ENCODE measurements around the gene KCNH3. TPM values are rescaled to one million over a fixed set of nuclear protein-coding genes. Genes with fewer than 3 reads are reported as not detected.

KCNH3 gene
- total and polyA plus RNA-seq, 2 of the 8 experiments (the other 6 are each of a cell fraction or from before 2014, with no cell fraction given), result 0.24 to 0.50 TPM

DNA sequence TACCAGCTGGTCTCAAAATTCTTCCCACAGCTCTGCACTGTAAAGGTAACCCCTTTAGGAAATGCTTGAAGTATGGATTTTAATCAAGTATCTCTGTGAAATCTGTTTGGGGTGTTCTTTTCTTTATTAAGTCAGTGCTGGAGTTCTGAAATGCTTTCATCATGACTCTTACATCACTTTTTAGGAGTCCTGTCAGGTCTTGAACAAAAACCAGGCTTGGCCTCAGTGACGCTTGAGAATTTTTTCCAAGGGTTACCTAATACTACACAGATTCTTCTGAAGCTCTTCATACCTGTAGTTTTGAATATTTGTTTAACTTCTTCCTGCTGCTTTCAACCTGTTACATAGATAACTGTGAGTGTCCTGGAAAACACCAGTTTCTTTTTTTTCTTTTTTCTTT is 47.0 kb upstream of the KCNH3 start (continued):
- TF ChIP-seq RXRA (IDR thresholded peaks at IDR 0.05; ENCODE audit: insufficient read depth, low read depth, low read length), result no peak
- TF ChIP-seq, protein P1, sequence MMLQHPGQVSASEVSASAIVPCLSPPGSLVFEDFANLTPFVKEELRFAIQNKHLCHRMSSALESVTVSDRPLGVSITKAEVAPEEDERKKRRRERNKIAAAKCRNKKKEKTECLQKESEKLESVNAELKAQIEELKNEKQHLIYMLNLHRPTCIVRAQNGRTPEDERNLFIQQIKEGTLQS (IDR thresholded peaks at IDR 0.05; ENCODE audit: insufficient read depth, low read depth, low read length), result no peak
- no peak for TF ChIP-seq KDM5A (IDR thresholded peaks at IDR 0.05; ENCODE audit: low read length)

Measured in H1 (cell line).